ENCODE measurements around the gene ABCD3. TPM values are rescaled to one million over a fixed set of nuclear protein-coding genes. Genes with fewer than 3 reads are reported as not detected.

ABCD3 gene
- total RNA-seq, 4 donors from 2014 or later, result 31.3 to 46.6 (median 41.8) TPM

GRCh38 chr1:94501426-94501825 lies 83.2 kb downstream of the ABCD3 start:
- H3K4me3 ChIP-seq (ENCODE audit: low read depth, poor library complexity, severe bottlenecking), result no peak overlapping the region
- no peak for DNase-seq (ENCODE audit: low spot score in 2 of 2)
- intact Hi-C loops (cut with DNase I; ENCODE audit: low total_unique reads), result no loop called here
- 86 to 93% methylated on average over 2 of the region's 2 CpGs for WGBS, 2 donors
- TF ChIP-seq CTCF (IDR thresholded peaks at IDR 0.05), result no peak
- TF ChIP-seq POLR2A (IDR thresholded peaks at IDR 0.05), result no peak

GRCh38 chr1:94501935-94502334 lies 83.7 kb downstream of the ABCD3 start:
- 96 to 98% methylated on average over 4 of the region's 4 CpGs for WGBS, 2 donors
- TF ChIP-seq CTCF (IDR thresholded peaks at IDR 0.05) (no peak), POLR2A (IDR thresholded peaks at IDR 0.05) (no peak)

GRCh38 chr1:94503153-94503552 lies 85.0 kb downstream of the ABCD3 start:
- intact Hi-C loops (cut with DNase I; ENCODE audit: low total_unique reads), result no loop called here
- DNase-seq (ENCODE audit: low spot score in 2 of 2), result no peak
- H3K4me3 ChIP-seq (ENCODE audit: low read depth, poor library complexity, severe bottlenecking), result no peak overlapping the region
- 85 to 87% methylated on average over 4 of the region's 4 CpGs for WGBS, 2 donors
- TF ChIP-seq POLR2A (IDR thresholded peaks at IDR 0.05), result no peak
- no peak for TF ChIP-seq CTCF (IDR thresholded peaks at IDR 0.05)

More at GRCh38 chr1:94501935-94502334, 83.7 kb downstream of the ABCD3 start:
- no peak overlapping the region for H3K4me3 ChIP-seq (ENCODE audit: low read depth, poor library complexity, severe bottlenecking)
- intact Hi-C loops (cut with DNase I; ENCODE audit: low total_unique reads), result no loop called here
- no peak for DNase-seq (ENCODE audit: low spot score in 2 of 2)

GRCh38 chr1:94504601-94505000 lies 86.4 kb downstream of the ABCD3 start:
- intact Hi-C loops (cut with DNase I; ENCODE audit: low total_unique reads), result no loop called here
- DNase-seq (ENCODE audit: low spot score in 2 of 2), result no peak
- TF ChIP-seq CTCF (IDR thresholded peaks at IDR 0.05) (no peak), POLR2A (IDR thresholded peaks at IDR 0.05) (no peak)
- WGBS, 2 donors, result 90 to 93% methylated on average over 1 of the region's 1 CpG
- H3K4me3 ChIP-seq (ENCODE audit: low read depth, poor library complexity, severe bottlenecking), result no peak overlapping the region

GRCh38 chr1:94512816-94513215 lies 94.6 kb downstream of the ABCD3 start:
- no peak for DNase-seq (ENCODE audit: low spot score in 2 of 2)
- no peak overlapping the region for H3K4me3 ChIP-seq (ENCODE audit: low read depth, poor library complexity, severe bottlenecking)
- 95 to 98% methylated on average over 2 of the region's 2 CpGs for WGBS, 2 donors
- intact Hi-C loops (cut with DNase I; ENCODE audit: low total_unique reads), result no loop called here
- TF ChIP-seq CTCF (IDR thresholded peaks at IDR 0.05) (no peak), POLR2A (IDR thresholded peaks at IDR 0.05) (no peak)

GRCh38 chr1:94514095-94514727 lies 96.0 kb downstream of the ABCD3 start:
- intact Hi-C loops (cut with DNase I; ENCODE audit: low total_unique reads), result no loop called here
- DNase-seq (ENCODE audit: low spot score in 2 of 2), result no peak
- TF ChIP-seq CTCF (IDR thresholded peaks at IDR 0.05) (no peak), POLR2A (IDR thresholded peaks at IDR 0.05) (no peak)
- WGBS, 2 donors, result 70 to 99% methylated on average over 2 of the region's 2 CpGs
- no peak overlapping the region for H3K4me3 ChIP-seq (ENCODE audit: low read depth, poor library complexity, severe bottlenecking)

Data from lower leg skin (tissue), 4 donors.